Smooth muscle cell (in vitro differentiated cells): ENCODE data around the gene ULK1. TPM values are rescaled to one million over a fixed set of nuclear protein-coding genes. Genes with fewer than 3 reads are reported as not detected.

Experiments used
- DNase-seq: peaks from one replicate; lab custom pipeline; 2025; ENCODE audit not compliant: unreplicated experiment; lab: John Stamatoyannopoulos, UW
- H2AFZ ChIP-seq: fragments of 200-600 bp; sonication (generic); 2 replicates; pipeline ENCODE4 v1.6.0; 2016; ENCODE audit warnings: antibody characterized with exemption, low read depth, mild to moderate bottlenecking
- H3F3A ChIP-seq: fragments of 200-600 bp; sonication (generic); 2 replicates; pipeline ENCODE4 v1.6.0; 2017; ENCODE audit warnings: antibody characterized with exemption, low read depth
- H3K27ac ChIP-seq: fragments of 200-600 bp; sonication (generic); 2 replicates; pipeline ENCODE4 v1.5.1; 2016; ENCODE audit warnings: low read depth, mild to moderate bottlenecking
- H3K27me3 ChIP-seq: fragments of 200-600 bp; sonication (generic); 2 replicates; pipeline ENCODE4 v1.6.1; 2016; ENCODE audit warnings: low read depth, mild to moderate bottlenecking
- H3K36me3 ChIP-seq: fragments of 200-600 bp; sonication (generic); 2 replicates; pipeline ENCODE4 v1.5.1; 2016; ENCODE audit warnings: low read depth
- H3K4me1 ChIP-seq: fragments of 200-600 bp; sonication (generic); 2 replicates; pipeline ENCODE4 v1.5.1; 2016; ENCODE audit warnings: low read depth
- H3K4me2 ChIP-seq: fragments of 200-600 bp; sonication (generic); 2 replicates; pipeline ENCODE4 v1.6.0; 2016; ENCODE audit warnings: mild to moderate bottlenecking
- H3K4me3 ChIP-seq: fragments of 200-600 bp; sonication (generic); 2 replicates; pipeline ENCODE4 v1.5.1; 2016; ENCODE audit warnings: mild to moderate bottlenecking
- H3K79me2 ChIP-seq: fragments of 200-600 bp; sonication (generic); 2 replicates; pipeline ENCODE4 v1.6.0; 2016; ENCODE audit warnings: low read depth, mild to moderate bottlenecking
- H3K9ac ChIP-seq: fragments of 200-600 bp; sonication (generic); 2 replicates; pipeline ENCODE4 v1.6.0; 2016; ENCODE audit warnings: low read depth
- H3K9me3 ChIP-seq: fragments of 200-600 bp; sonication (generic); replicated peaks from 2 replicates; pipeline ENCODE4 v1.5.1; 2016; ENCODE audit warnings: low read depth
- H4K20me1 ChIP-seq: fragments of 200-600 bp; sonication (generic); 2 replicates; pipeline ENCODE4 v1.6.0; 2016; ENCODE audit warnings: low read depth
- CTCF ChIP-seq: fragments of 200-600 bp; sonication (generic); IDR thresholded peaks from 2 replicates; pipeline ENCODE4 v1.5.1; 2017; ENCODE audit warnings: borderline replicate concordance, mild to moderate bottlenecking, antibody characterized with exemption; ENCODE audit not compliant: insufficient read depth, poor library complexity, severe bottlenecking
- WGBS: methylation state at CpG from one replicate; pipeline ENCODE4 v1.1.7; 2016; ENCODE audit warnings: low lambda C conversion rate; 5-methylcytosine and 5-hydroxymethylcytosine counted together
- polyA plus RNA-seq: library from polyadenylated mRNA; unstranded; fragments of >200 nt; fragmentation: Nextera tagmentation; extraction: Ambion mirVana; gene quantifications from 2 replicates; pipeline ENCODE4 v1.2.1, GENCODE V29; 2016
- total RNA-seq: library from RNA; depleted of rRNA; stranded (reverse); fragments of >200 nt; gene quantifications from 2 replicates; pipeline ENCODE4 v1.2.3, GENCODE V29; 2014

Gene ULK1
- total and polyA plus RNA-seq, 2 experiments from 2014 or later = 8.5 to 10.5 TPM

- Histone ChIP-seq H3K27ac (no peak overlapping the region), H3F3A (no peaks in the 10 kb centered on the region), H3K4me3 (no peak overlapping the region), H2AFZ (no peak overlapping the region), H3K9ac (no peak overlapping the region), H3K27me3 (no peaks in the 10 kb centered on the region), H3K4me2 (no peak overlapping the region), H4K20me1 (peaks cover 12% of the 10 kb centered on the region), H3K36me3 (no peaks in the 10 kb centered on the region), H3K79me2 (no peaks in the 10 kb centered on the region), H3K9me3 (no peaks in the 10 kb centered on the region), H3K4me1 (no peaks in the 10 kb centered on the region)
- 98% methylated on average over 14 of the region's 14 CpGs for WGBS
- no peak for DNase-seq
- no peak for TF ChIP-seq CTCF
Measured at GRCh38 chr12:131914179-131914702, 19.8 kb downstream of the ULK1 start.

- Histone ChIP-seq H3K4me2 (no peak overlapping the region), H3F3A (no peaks in the 10 kb centered on the region), H3K27ac (no peak overlapping the region), H3K4me3 (no peak overlapping the region), H3K36me3 (no peaks in the 10 kb centered on the region), H3K9me3 (no peaks in the 10 kb centered on the region), H4K20me1 (peaks cover 9% of the 10 kb centered on the region), H3K9ac (no peak overlapping the region), H3K27me3 (no peaks in the 10 kb centered on the region), H2AFZ (no peak overlapping the region), H3K4me1 (no peaks in the 10 kb centered on the region), H3K79me2 (no peaks in the 10 kb centered on the region)
- no peak for DNase-seq
- over 99% methylated on average over 20 of the region's 20 CpGs for WGBS
- no peak for TF ChIP-seq CTCF
Measured at GRCh38 chr12:131915000-131915689, 20.7 kb downstream of the ULK1 start.

- Histone ChIP-seq H3K4me2 (no peak overlapping the region), H3K79me2 (no peaks in the 10 kb centered on the region), H3F3A (no peaks in the 10 kb centered on the region), H3K9me3 (no peaks in the 10 kb centered on the region), H2AFZ (no peak overlapping the region), H3K4me1 (no peaks in the 10 kb centered on the region), H3K4me3 (no peak overlapping the region), H3K9ac (no peak overlapping the region), H3K36me3 (no peaks in the 10 kb centered on the region), H3K27me3 (no peaks in the 10 kb centered on the region), H3K27ac (no peak overlapping the region), H4K20me1 (peaks cover 7% of the 10 kb centered on the region)
- no peak for TF ChIP-seq CTCF
- DNase-seq = no peak
- 99% methylated on average over 13 of the region's 21 CpGs for WGBS
Measured at GRCh38 chr12:131915823-131916222, 21.4 kb downstream of the ULK1 start.
